ENCODE results near the gene CTNND2. TPM values are rescaled to one million over a fixed set of nuclear protein-coding genes. Genes with fewer than 3 reads are reported as not detected.
A peak's percentile ranks its signal among the peaks of the same experiment; 100 is the strongest.

The CTNND2 gene
- total RNA-seq, 1 experiment from 2014 or later: 7.0 TPM

- 0 out of 2 replicates have a peak, but pooled peaks cover 2% of the 10 kb centered on the region for H3K4me1 ChIP-seq (ENCODE audit: insufficient read depth, low read length)
- Mint-ChIP-seq H3K4me1 (peaks cover 39 to 49% of the 10 kb centered on the region in 2 experiments), H3K4me3 (peak overlapping the region; percentile 48 to 84), H3K9me3 (peaks cover 6 to 14% of the 10 kb centered on the region in 2 experiments), H3K36me3 (ENCODE audit: insufficient read depth in 1 of 3, low read depth in 3 of 3) (peaks cover 5 to 12% (median 6%) of the 10 kb centered on the region in 3 experiments), H3K27me3 (ENCODE audit: low read depth) (no peaks in the 10 kb centered on the region), H3K27ac (peak overlapping the region; percentile 91 to 98 (median 96))
- H3K56ac ChIP-seq (ENCODE audit: insufficient read length, low read depth, low read length): no peak overlapping the region
- H3K27ac ChIP-seq (ENCODE audit: insufficient read length, low read depth, low read length): peak overlapping the region; percentile 71
- TF ChIP-seq CTCF (conservative IDR thresholded peaks at IDR 0.05): no peak
- H2BK15ac ChIP-seq (ENCODE audit: low read depth, low read length): no peak overlapping the region
- H4K5ac ChIP-seq (ENCODE audit: insufficient read length, low read depth, low read length): no peak overlapping the region
- no peaks in the 10 kb centered on the region for H3K79me2 ChIP-seq (ENCODE audit: insufficient read depth, low read length)
- peak; percentile 69 for DNase-seq
- H4K91ac ChIP-seq (ENCODE audit: insufficient read length, low read depth, low read length): no peak overlapping the region
- H2AFZ ChIP-seq (ENCODE audit: low read length): no peak overlapping the region
- no peak overlapping the region; the same call in 1 of the 2 replicates for H3K14ac ChIP-seq (ENCODE audit: insufficient read depth, low read length)
- no peaks in the 10 kb centered on the region for H3K27me3 ChIP-seq (ENCODE audit: insufficient read depth, low read length)
- H3K4me2 ChIP-seq (ENCODE audit: insufficient read depth, insufficient read length, low read length): peak overlapping the region; percentile 55
- no peak overlapping the region for H3K23ac ChIP-seq (ENCODE audit: insufficient read length, low read depth, low read length)
- no CpG with 5 or more reads among the region's 6 CpGs for WGBS (ENCODE audit: extremely low coverage, insufficient read length, low lambda C conversion rate)
- H3T11ph ChIP-seq (ENCODE audit: low read length): no peak overlapping the region
- H2BK12ac ChIP-seq (ENCODE audit: insufficient read length, low read depth, low read length): no peak overlapping the region
- H3K23me2 ChIP-seq (ENCODE audit: insufficient read length, low read depth, low read length, poor library complexity, severe bottlenecking): no peaks in the 10 kb centered on the region
- no peak overlapping the region for H2BK20ac ChIP-seq (ENCODE audit: low read depth, low read length, poor library complexity, severe bottlenecking)
- H2AK5ac ChIP-seq (ENCODE audit: insufficient read length, low read length): no peak overlapping the region
- H3K9ac ChIP-seq (ENCODE audit: extremely low read depth, insufficient read length, low read length): no peak overlapping the region
- no peak overlapping the region for H4K8ac ChIP-seq (replicated peaks; ENCODE audit: insufficient read length, low read depth, low read length)
- H3K18ac ChIP-seq (ENCODE audit: insufficient read length, low read depth, low read length): peak overlapping the region; percentile 63
- H3K79me1 ChIP-seq (ENCODE audit: insufficient read depth, low read depth, low read length, poor library complexity, severe bottlenecking): no peaks in the 10 kb centered on the region
- H3K4ac ChIP-seq (ENCODE audit: low read depth, low read length): no peak overlapping the region
- no peaks in the 10 kb centered on the region for H4K20me1 ChIP-seq (ENCODE audit: control insufficient read depth, insufficient read depth, insufficient read length)
- no peak overlapping the region for H2BK120ac ChIP-seq (ENCODE audit: low read depth, low read length, poor library complexity, severe bottlenecking)
- no peak overlapping the region for H2BK5ac ChIP-seq (ENCODE audit: insufficient read length, low read length)
- no peaks in the 10 kb centered on the region for H3K9me3 ChIP-seq (ENCODE audit: control insufficient read depth, low read depth, low read length)
These were observed 315.4 kb downstream of the CTNND2 start for GRCh38 chr5:11588803-11589202.
